Left renal cortex interstitium (tissue), 4 donors: ENCODE data around the gene PCDH19. TPM values are rescaled to one million over a fixed set of nuclear protein-coding genes. Genes with fewer than 3 reads are reported as not detected.

Experiments used
- DNase-seq, 4 donors: peaks; one replicate each; pipeline ENCODE4 v3.0.0-alpha.2; 2013; ENCODE audit warnings: low read depth in 4 of 4, low spot score in 2 of 4, missing footprints in 1 of 4
- polyA plus RNA-seq, 4 donors: library from polyadenylated mRNA; unstranded; fragments of 120-200 nt; gene quantifications; one replicate each; pipeline ENCODE4 v1.2.1, GENCODE V29; 2013; ENCODE audit not compliant: insufficient read length in 4 of 4

PCDH19 gene
- polyA plus RNA-seq, 4 donors = 1.8 to 2.4 (median 1.9) TPM

GRCh38 chrX:100316987-100317386, 93.1 kb downstream of the PCDH19 start:
- no peak for DNase-seq

- DNase-seq = no peak
Measured at GRCh38 chrX:100315566-100315965, 94.5 kb downstream of the PCDH19 start.

- no peak for DNase-seq
Measured at GRCh38 chrX:100299559-100299958, 110.5 kb downstream of the PCDH19 start.

GRCh38 chrX:100297728-100298127, 112.3 kb downstream of the PCDH19 start:
- DNase-seq = no peak

GRCh38 chrX:100296183-100296753, 113.8 kb downstream of the PCDH19 start:
- no peak for DNase-seq

- no peak for DNase-seq
Measured at GRCh38 chrX:100294965-100295364, 115.1 kb downstream of the PCDH19 start.

- peak in 1 of 4 donors; percentile 6 for DNase-seq
Measured at GRCh38 chrX:100289066-100289558, 121.0 kb downstream of the PCDH19 start.

GRCh38 chrX:100277231-100277630, 132.8 kb downstream of the PCDH19 start:
- DNase-seq = no peak

GRCh38 chrX:100274916-100275315, 135.2 kb downstream of the PCDH19 start:
- no peak for DNase-seq

- DNase-seq = no peak
Measured at GRCh38 chrX:100265179-100265578, 144.9 kb downstream of the PCDH19 start.

- no peak for DNase-seq
Measured at GRCh38 chrX:100264200-100264599, 145.9 kb downstream of the PCDH19 start.

GRCh38 chrX:100263650-100264049, 146.4 kb downstream of the PCDH19 start:
- no peak for DNase-seq

- no peak for DNase-seq
Measured at GRCh38 chrX:100248885-100249493, 161.1 kb downstream of the PCDH19 start.

- DNase-seq = no peak
Measured at GRCh38 chrX:100247826-100248225, 162.2 kb downstream of the PCDH19 start.

GRCh38 chrX:100244681-100245080, 165.4 kb downstream of the PCDH19 start:
- no peak for DNase-seq

Other genes with a start within 250 kb of the PCDH19 start
- gene TNMD, start 174.7 kb upstream of the PCDH19 start, polyA plus RNA-seq = 1 to 10 TPM; 2.5 to 6.3 (median 2.9) TPM
- gene TSPAN6, start 226.5 kb upstream of the PCDH19 start, polyA plus RNA-seq = 100 to 1,000 TPM; 132 to 179 (median 158) TPM
- 10 to 100 TPM; 12.2 to 15.6 (median 12.6) TPM for gene SRPX2, start 233.9 kb upstream of the PCDH19 start, polyA plus RNA-seq